SU-DHL-6 (cell line): ENCODE data around the gene ACTN3.

Experiments
- H2AFZ ChIP-seq: fragments of 200-600 bp; sonication (generic); 2 replicates; pipeline ENCODE4 v1.6.1; 2014; ENCODE audit warnings: low read depth, mild to moderate bottlenecking, moderate library complexity, mixed read lengths, antibody characterized with exemption, low read length; ENCODE audit not compliant: severe bottlenecking
- H3F3A ChIP-seq: fragments of 200-600 bp; shearing (Covaris generic); 2 replicates; pipeline ENCODE4 v1.6.0; 2016; ENCODE audit warnings: antibody characterized with exemption, mild to moderate bottlenecking; ENCODE audit not compliant: insufficient read depth
- H3K27ac ChIP-seq: fragments of 200-600 bp; sonication (generic); 2 replicates; pipeline ENCODE4 v1.5.1; 2016; ENCODE audit warnings: low read depth, mild to moderate bottlenecking, low read length, moderate library complexity, mixed read lengths
- H3K27me3 ChIP-seq: fragments of 200-600 bp; sonication (generic), shearing (Covaris generic); 2 replicates; pipeline ENCODE4 v1.6.0; 2014; ENCODE audit warnings: mild to moderate bottlenecking, low read length
- H3K36me3 ChIP-seq: fragments of 200-600 bp; sonication (generic); 2 replicates; pipeline ENCODE4 v1.6.1; 2014; ENCODE audit warnings: mild to moderate bottlenecking, low read length, mixed read lengths
- H3K4me2 ChIP-seq: fragments of 300-600, 200-600 bp; shearing (Covaris generic), sonication (generic); 2 replicates; pipeline ENCODE4 v1.6.0; 2014; ENCODE audit warnings: low read length, low read depth, mild to moderate bottlenecking; ENCODE audit not compliant: poor library complexity, severe bottlenecking
- H3K4me3 ChIP-seq: fragments of 200-600 bp; sonication (generic); 2 replicates; pipeline ENCODE4 v1.5.1; 2014; ENCODE audit warnings: antibody characterized with exemption, low read length, mild to moderate bottlenecking, mixed read lengths; ENCODE audit not compliant: insufficient read depth, poor library complexity, severe bottlenecking
- H3K79me2 ChIP-seq: fragments of 200-600 bp; sonication (generic); 2 replicates; pipeline ENCODE4 v1.6.1; 2014; ENCODE audit warnings: mild to moderate bottlenecking, low read length, moderate library complexity; ENCODE audit not compliant: insufficient read depth
- H3K9ac ChIP-seq: fragments of 200-600 bp; sonication (generic); 2 replicates; pipeline ENCODE4 v1.7.0; 2014; ENCODE audit warnings: mild to moderate bottlenecking, low read length
- H3K9me2 ChIP-seq: fragments of 200-600 bp; sonication (generic); replicated peaks from 2 replicates; pipeline ENCODE4 v1.6.1; 2014; ENCODE audit warnings: low read length; ENCODE audit not compliant: insufficient read depth
- H3K9me3 ChIP-seq: fragments of 200-600 bp; sonication (generic); 2 replicates; pipeline ENCODE4 v1.6.1; 2014; ENCODE audit warnings: low read length, mixed read lengths; ENCODE audit not compliant: insufficient read depth
- H4K20me1 ChIP-seq: fragments of 200-600 bp; sonication (generic); 2 replicates; pipeline ENCODE4 v1.6.1; 2014; ENCODE audit warnings: low read depth, mild to moderate bottlenecking, antibody characterized with exemption, low read length, moderate library complexity, mixed read lengths
- EZH2phosphoT487 ChIP-seq: fragments of 200-600 bp; sonication (generic), shearing (Covaris generic); conservative IDR thresholded peaks from 2 replicates; pipeline ENCODE4 v1.6.1; 2018; ENCODE audit warnings: mild to moderate bottlenecking, antibody characterized with exemption, low read length, moderate library complexity, mixed read lengths
- TF ChIP-seq, protein P1 (sequence below): fragments of 200-600 bp; sonication (generic); IDR thresholded peaks from one replicate; pipeline ENCODE4 v1.5.1; 2017; ENCODE audit warnings: antibody characterized with exemption, mild to moderate bottlenecking, low read length, moderate library complexity; ENCODE audit not compliant: insufficient read depth, poor library complexity, severe bottlenecking

Gene ACTN3

DNA sequence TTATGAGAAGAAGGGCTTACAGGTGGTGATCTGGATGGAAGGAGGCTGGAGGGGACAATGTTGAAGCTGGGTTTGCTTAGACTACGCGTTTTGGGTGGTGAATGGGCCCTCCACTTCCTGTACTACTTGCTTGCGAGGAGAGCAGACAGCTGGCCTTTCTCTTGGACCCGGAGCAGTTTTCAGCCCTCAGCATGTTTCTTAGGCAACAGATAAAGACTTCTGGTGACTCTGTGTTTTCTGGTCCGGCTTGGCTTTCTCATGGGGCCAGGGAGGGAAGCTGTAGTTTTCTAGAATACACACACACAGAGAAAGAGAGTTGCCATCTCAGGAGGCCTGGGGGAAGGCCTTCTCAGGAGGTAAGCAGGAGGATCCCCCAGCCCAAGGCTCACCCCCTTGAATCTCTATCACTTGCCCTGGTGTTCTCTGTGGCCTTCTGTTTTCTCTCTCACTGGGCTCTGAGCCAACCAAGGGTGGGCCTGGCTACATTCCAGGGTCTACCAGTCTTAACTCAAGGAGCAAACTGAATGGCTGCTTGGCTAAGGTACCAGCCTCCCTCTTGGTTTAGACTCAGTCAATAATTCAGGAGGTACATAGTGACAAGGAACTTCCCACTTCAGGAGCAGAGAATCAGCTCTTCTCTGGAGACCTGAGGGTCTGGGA, 48.7 kb downstream of the ACTN3 start:
- no peak overlapping the region for H3K4me3 ChIP-seq
- H3K4me2 ChIP-seq, result no peak overlapping the region
- no peaks in the 10 kb centered on the region for H3K9me2 ChIP-seq
- no peaks in the 10 kb centered on the region for H3K36me3 ChIP-seq
- no peaks in the 10 kb centered on the region for H3K79me2 ChIP-seq
- no peak overlapping the region for H3K9ac ChIP-seq
- H3K27ac ChIP-seq, result no peak overlapping the region
- no peaks in the 10 kb centered on the region for H3K9me3 ChIP-seq
- H4K20me1 ChIP-seq, result no peaks in the 10 kb centered on the region
- H2AFZ ChIP-seq, result no peak overlapping the region
- no peak for TF ChIP-seq EZH2phosphoT487
- TF ChIP-seq, protein P1, sequence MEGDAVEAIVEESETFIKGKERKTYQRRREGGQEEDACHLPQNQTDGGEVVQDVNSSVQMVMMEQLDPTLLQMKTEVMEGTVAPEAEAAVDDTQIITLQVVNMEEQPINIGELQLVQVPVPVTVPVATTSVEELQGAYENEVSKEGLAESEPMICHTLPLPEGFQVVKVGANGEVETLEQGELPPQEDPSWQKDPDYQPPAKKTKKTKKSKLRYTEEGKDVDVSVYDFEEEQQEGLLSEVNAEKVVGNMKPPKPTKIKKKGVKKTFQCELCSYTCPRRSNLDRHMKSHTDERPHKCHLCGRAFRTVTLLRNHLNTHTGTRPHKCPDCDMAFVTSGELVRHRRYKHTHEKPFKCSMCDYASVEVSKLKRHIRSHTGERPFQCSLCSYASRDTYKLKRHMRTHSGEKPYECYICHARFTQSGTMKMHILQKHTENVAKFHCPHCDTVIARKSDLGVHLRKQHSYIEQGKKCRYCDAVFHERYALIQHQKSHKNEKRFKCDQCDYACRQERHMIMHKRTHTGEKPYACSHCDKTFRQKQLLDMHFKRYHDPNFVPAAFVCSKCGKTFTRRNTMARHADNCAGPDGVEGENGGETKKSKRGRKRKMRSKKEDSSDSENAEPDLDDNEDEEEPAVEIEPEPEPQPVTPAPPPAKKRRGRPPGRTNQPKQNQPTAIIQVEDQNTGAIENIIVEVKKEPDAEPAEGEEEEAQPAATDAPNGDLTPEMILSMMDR, result no peak
- no peaks in the 10 kb centered on the region for H3K27me3 ChIP-seq
- no peaks in the 10 kb centered on the region for H3F3A ChIP-seq

DNA sequence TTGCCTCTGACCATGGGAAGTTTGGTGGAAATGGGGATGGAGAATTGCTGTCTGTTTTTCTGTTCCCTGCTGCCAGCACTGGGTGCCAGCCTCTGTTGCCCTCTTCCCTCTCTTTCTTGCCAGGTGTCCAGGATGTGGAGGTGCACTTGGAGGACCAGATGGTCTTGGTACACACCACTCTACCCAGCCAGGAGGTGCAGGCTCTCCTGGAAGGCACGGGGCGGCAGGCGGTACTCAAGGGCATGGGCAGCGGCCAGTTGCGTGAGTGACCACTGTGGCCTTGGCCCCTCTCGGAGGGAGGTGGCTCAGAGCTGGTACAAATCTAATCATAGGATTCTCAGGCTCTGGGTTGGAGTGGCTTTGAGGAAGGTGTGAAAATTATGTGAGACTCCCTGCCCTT, 52.3 kb downstream of the ACTN3 start:
- H3K27me3 ChIP-seq, result no peaks in the 10 kb centered on the region
- no peak overlapping the region for H3K27ac ChIP-seq
- no peaks in the 10 kb centered on the region for H3F3A ChIP-seq
- H3K9me2 ChIP-seq, result no peaks in the 10 kb centered on the region
- H2AFZ ChIP-seq, result no peak overlapping the region
- no peaks in the 10 kb centered on the region for H3K9me3 ChIP-seq
- H3K4me2 ChIP-seq, result no peak overlapping the region
- no peaks in the 10 kb centered on the region for H3K79me2 ChIP-seq
- no peaks in the 10 kb centered on the region for H4K20me1 ChIP-seq
- no peaks in the 10 kb centered on the region for H3K36me3 ChIP-seq
- no peak overlapping the region for H3K4me3 ChIP-seq
- no peak for TF ChIP-seq EZH2phosphoT487
- TF ChIP-seq, protein P1, result no peak
- no peak overlapping the region for H3K9ac ChIP-seq

DNA sequence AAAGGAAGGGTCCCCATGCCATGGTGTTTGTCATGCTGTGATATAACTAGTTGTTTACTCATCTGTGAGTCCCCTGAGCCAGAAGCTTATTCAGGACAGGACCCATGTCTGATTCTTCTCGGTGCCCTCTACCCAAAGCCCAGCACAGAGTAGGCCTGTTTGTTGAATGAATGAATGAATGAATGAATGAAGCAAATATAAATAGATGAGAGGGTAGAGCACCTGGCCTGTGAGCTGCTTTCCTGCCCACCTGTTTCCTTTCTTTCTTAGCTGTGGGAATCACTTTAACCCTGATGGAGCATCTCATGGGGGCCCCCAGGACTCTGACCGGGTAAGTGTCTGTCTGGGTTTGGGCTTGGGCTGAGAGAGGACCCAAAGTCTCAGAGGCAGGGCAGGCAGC, 53.5 kb downstream of the ACTN3 start:
- Histone ChIP-seq H2AFZ (no peak overlapping the region), H3K79me2 (no peaks in the 10 kb centered on the region), H4K20me1 (no peaks in the 10 kb centered on the region), H3K36me3 (no peaks in the 10 kb centered on the region), H3K9me2 (no peaks in the 10 kb centered on the region), H3K27me3 (no peaks in the 10 kb centered on the region), H3K4me2 (no peak overlapping the region), H3F3A (no peaks in the 10 kb centered on the region), H3K9ac (no peak overlapping the region), H3K4me3 (no peak overlapping the region), H3K9me3 (no peaks in the 10 kb centered on the region), H3K27ac (no peak overlapping the region)
- TF ChIP-seq EZH2phosphoT487, result no peak
- TF ChIP-seq, protein P1, result no peak
